ENCODE data around the gene TOR1A. TPM values are rescaled to one million over a fixed set of nuclear protein-coding genes. Genes with fewer than 3 reads are reported as not detected.
A peak's percentile ranks its signal among the peaks of the same experiment; 100 is the strongest.

TOR1A gene
- total RNA-seq, 6 experiments from 2014 or later = 18.4 to 41.3 (median 23.0) TPM

DNA sequence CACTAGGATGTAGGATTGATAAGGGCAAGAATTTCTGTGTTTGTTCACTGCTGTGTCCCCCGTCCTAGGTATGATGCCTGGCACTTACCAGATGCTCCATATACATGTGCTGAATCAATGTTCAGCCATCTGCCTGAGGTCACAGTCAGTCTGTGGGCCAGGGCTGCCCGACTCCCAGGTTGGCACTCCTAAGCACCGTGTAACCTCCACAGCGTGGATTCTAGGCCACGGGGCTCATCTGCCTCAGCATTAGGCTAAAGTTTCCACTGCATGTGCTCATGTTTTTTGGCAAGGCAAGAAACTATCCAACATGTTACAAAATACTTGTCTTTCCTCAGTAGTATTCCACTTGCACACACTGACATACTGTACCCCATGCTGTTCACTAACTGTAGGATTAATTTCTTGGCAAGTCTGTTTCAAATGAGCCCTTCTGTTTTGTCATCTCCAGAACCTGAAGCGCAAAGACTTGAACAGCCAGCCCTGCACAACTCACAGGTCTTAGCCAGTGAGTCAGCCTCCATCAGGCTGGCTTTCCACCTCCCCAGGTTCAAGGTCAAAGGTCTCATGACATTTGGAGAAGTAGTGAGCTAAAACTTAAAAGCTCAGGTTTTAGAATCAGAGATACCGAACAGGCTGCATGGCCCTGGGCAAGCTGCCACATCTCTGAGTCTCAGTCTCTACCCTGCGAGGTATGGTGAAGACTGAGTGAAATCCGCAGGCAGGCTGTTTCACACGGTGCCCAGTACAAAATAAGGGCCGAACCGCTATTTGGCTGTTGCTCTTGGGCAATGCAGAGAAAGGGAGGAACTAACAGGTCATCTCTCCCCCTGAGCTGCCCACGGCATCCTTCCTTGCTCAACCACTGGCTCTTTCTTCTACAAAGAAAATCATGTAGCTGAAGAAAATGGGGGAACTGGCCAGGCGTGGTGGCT, 7.2 kb downstream of the TOR1A start:
- Histone ChIP-seq H3K36me3 (peaks cover 3 to 45% (median 12%) of the 10 kb centered on the region in 4 donors), H3K27me3 (no peaks in the 10 kb centered on the region), H3K9me3 (no peaks in the 10 kb centered on the region), H3K4me3 (no peak overlapping the region), H3K4me1 (peaks cover 0 to 13% (median under 1%) of the 10 kb centered on the region in 4 donors), H3K27ac (no peak overlapping the region)
- 76% methylated on average over 3 of the region's 14 CpGs for WGBS (ENCODE audit: insufficient coverage, low coverage, low lambda C conversion rate, missing lambda C conversion rate)
- DNase-seq (no peak), ATAC-seq (peak in 1 of 4 donors; percentile 6)
- TF ChIP-seq, protein P1, sequence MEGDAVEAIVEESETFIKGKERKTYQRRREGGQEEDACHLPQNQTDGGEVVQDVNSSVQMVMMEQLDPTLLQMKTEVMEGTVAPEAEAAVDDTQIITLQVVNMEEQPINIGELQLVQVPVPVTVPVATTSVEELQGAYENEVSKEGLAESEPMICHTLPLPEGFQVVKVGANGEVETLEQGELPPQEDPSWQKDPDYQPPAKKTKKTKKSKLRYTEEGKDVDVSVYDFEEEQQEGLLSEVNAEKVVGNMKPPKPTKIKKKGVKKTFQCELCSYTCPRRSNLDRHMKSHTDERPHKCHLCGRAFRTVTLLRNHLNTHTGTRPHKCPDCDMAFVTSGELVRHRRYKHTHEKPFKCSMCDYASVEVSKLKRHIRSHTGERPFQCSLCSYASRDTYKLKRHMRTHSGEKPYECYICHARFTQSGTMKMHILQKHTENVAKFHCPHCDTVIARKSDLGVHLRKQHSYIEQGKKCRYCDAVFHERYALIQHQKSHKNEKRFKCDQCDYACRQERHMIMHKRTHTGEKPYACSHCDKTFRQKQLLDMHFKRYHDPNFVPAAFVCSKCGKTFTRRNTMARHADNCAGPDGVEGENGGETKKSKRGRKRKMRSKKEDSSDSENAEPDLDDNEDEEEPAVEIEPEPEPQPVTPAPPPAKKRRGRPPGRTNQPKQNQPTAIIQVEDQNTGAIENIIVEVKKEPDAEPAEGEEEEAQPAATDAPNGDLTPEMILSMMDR (IDR thresholded peaks at IDR 0.05) = no peak
- no peak for TF ChIP-seq POLR2A (IDR thresholded peaks at IDR 0.05)
- intact Hi-C loops (cut with DNase I) = no loop called here

DNA sequence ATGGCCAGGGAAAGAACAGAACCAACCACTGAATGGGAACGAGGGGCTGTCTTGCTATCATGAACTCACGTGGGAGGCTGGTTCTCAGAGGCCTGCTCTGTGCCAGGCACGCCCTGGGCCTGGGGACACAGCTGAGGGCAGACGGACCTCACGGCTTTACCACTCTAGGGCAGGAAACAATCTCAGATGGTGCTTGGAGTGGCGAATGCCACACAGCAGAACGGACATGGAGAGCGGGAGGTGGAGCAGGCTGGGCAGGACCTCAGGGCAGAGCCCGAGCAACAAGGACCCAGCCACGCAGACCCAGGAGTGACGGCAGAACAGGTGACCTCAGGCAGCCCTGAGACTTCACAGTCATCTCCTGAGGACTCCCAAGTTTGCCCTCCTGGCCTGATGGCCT, 8.7 kb downstream of the TOR1A start:
- DNase-seq = no peak
- TF ChIP-seq, protein P1 (IDR thresholded peaks at IDR 0.05) = no peak
- no peak for TF ChIP-seq POLR2A (IDR thresholded peaks at IDR 0.05)
- Histone ChIP-seq H3K36me3 (peaks cover 0 to 31% (median 4%) of the 10 kb centered on the region in 4 donors), H3K27ac (no peak overlapping the region), H3K27me3 (no peaks in the 10 kb centered on the region), H3K9me3 (no peaks in the 10 kb centered on the region), H3K4me1 (peaks cover 0 to 19% (median 6%) of the 10 kb centered on the region in 4 donors), H3K4me3 (no peak overlapping the region)
- ATAC-seq = no peak
- intact Hi-C loops (cut with DNase I) = no loop called here
- WGBS (ENCODE audit: insufficient coverage, low coverage, low lambda C conversion rate, missing lambda C conversion rate) = 75% methylated on average over 2 of the region's 11 CpGs

DNA sequence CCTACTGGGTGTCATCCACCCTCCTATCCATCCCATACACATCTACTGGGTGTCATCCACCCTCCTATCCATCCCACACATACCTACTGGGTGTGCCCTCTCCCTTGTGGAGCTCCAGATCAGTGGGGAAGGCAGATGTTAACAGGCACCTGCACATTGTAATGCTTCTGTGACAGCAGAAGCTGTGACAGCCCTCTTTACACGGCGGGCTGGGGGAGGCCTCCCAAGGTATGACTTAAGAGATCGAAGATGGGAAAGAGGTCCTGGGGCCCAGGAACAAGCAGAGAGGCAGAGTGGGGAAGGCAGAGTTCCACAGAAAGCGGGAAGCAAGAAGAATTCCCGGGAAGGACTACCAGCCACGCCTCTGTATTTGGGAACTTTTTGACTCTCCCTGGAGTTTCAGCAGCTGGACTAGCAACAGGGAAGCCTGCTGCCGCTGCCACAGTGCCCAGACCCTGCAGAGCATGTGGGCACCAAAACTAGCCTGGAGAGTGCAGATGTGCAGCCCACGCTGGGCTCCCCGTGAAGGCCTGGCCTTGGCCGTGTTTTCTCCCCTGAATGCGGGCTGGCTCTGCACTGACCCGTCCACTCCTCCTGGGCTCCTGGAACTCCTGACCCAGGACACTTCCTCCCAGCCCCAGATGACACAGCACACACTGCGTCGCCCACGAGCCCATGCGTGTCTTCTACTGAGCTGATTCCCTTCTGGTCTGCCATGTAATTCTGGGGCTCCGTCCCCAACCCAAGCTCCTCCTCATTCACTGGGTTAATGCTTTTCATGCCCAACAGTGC, 9.3 kb downstream of the TOR1A start:
- no peak for TF ChIP-seq POLR2A (IDR thresholded peaks at IDR 0.05)
- TF ChIP-seq, protein P1 (IDR thresholded peaks at IDR 0.05) = no peak
- H3K9me3 ChIP-seq = no peaks in the 10 kb centered on the region
- H3K4me3 ChIP-seq = no peak overlapping the region
- DNase-seq (no peak), ATAC-seq (peak in 1 of 4 donors; percentile 12)
- WGBS (ENCODE audit: insufficient coverage, low coverage, low lambda C conversion rate, missing lambda C conversion rate) = 84% methylated on average over 6 of the region's 17 CpGs
- H3K36me3 ChIP-seq = peaks cover 0 to 31% (median 3%) of the 10 kb centered on the region in 4 donors
- H3K27ac ChIP-seq = no peak overlapping the region
- no peaks in the 10 kb centered on the region for H3K27me3 ChIP-seq
- intact Hi-C loops (cut with DNase I) = no loop called here
- H3K4me1 ChIP-seq = peaks cover 0 to 19% (median 6%) of the 10 kb centered on the region in 4 donors

DNA sequence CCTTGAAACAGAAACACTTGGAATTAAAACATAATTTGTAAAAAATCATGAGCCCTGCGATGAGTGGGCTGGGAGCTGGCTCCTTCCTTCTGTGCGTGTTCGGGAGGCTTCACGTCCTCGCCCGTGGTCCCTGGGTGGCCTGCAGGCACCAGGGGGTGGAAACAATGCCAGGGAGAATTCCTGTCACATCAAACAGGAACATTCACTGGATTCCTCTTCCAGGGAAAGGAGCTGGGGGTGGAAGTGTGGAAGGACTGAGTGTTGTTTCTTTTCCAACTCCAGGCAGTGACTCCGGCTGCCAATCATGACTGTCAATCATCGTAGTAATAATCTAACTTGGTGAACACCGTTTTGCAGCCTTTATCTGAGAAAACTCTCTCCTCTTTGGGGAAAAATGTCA, 10.3 kb downstream of the TOR1A start:
- peaks cover 0 to 19% (median 6%) of the 10 kb centered on the region in 4 donors for H3K4me1 ChIP-seq
- H3K4me3 ChIP-seq = no peak overlapping the region
- whole genome bisulfite sequencing (ENCODE audit: insufficient coverage, low coverage, low lambda C conversion rate, missing lambda C conversion rate) = 75% methylated on average over 8 of the region's 9 CpGs
- no peak overlapping the region for H3K27ac ChIP-seq
- H3K27me3 ChIP-seq = no peaks in the 10 kb centered on the region
- intact Hi-C loops (cut with DNase I) = no loop called here
- no peak for ATAC-seq
- no peaks in the 10 kb centered on the region for H3K9me3 ChIP-seq
- TF ChIP-seq, protein P1 (IDR thresholded peaks at IDR 0.05) = no peak
- no peak for TF ChIP-seq POLR2A (IDR thresholded peaks at IDR 0.05)
- H3K36me3 ChIP-seq = peaks cover 0 to 34% (median 5%) of the 10 kb centered on the region in 4 donors
- no peak for DNase-seq
